ENCODE data around the gene ELMO1. TPM values are rescaled to one million over a fixed set of nuclear protein-coding genes. Genes with fewer than 3 reads are reported as not detected.

ELMO1 gene
- total RNA-seq, 1 experiment from 2014 or later = not detected

DNA sequence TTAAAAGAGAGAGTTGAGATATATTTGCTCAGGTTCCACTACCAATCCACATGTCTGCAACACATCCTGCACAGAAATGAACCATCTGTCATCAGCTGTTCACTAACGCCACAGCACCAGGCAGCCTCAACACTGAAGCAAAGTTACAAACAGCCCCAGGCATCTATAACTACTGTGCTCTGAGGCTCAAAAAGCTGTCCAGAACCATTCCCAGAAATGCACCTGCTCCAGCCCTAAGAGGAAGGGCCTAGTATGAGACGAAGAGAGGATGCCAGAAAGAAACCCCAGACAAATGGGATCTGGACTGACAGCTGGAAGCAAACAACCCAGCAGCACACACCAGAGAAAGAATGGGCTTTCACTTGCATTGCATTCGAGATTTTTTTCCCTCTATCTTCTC, 159.3 kb downstream of the ELMO1 start:
- no TSS peak for BruUV-seq (replicated peaks)
- CTCF ChIA-PET = no interaction called here
- no peaks in the 10 kb centered on the region for H3K36me3 ChIP-seq (ENCODE audit: insufficient read depth, low read length, poor library complexity, severe bottlenecking)
- intact Hi-C loops (cut with micrococcal nuclease; ENCODE audit: unreplicated experiment) = no loop called here
- no peak for DNase-seq (ENCODE audit: low spot score)
- POLR2A ChIA-PET (ENCODE audit: low non-redundant PET) = no interaction called here
- no peak overlapping the region for H3K27ac ChIP-seq (ENCODE audit: low read depth, low read length, poor library complexity, severe bottlenecking)
- no peak overlapping the region for H3K4me3 ChIP-seq (ENCODE audit: low read depth, low read length, poor library complexity, severe bottlenecking)
- TF ChIP-seq, protein P1, sequence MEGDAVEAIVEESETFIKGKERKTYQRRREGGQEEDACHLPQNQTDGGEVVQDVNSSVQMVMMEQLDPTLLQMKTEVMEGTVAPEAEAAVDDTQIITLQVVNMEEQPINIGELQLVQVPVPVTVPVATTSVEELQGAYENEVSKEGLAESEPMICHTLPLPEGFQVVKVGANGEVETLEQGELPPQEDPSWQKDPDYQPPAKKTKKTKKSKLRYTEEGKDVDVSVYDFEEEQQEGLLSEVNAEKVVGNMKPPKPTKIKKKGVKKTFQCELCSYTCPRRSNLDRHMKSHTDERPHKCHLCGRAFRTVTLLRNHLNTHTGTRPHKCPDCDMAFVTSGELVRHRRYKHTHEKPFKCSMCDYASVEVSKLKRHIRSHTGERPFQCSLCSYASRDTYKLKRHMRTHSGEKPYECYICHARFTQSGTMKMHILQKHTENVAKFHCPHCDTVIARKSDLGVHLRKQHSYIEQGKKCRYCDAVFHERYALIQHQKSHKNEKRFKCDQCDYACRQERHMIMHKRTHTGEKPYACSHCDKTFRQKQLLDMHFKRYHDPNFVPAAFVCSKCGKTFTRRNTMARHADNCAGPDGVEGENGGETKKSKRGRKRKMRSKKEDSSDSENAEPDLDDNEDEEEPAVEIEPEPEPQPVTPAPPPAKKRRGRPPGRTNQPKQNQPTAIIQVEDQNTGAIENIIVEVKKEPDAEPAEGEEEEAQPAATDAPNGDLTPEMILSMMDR (conservative IDR thresholded peaks at IDR 0.05; ENCODE audit: low read depth, low read length) = no peak
- no peak for TF ChIP-seq EZH2 (IDR thresholded peaks at IDR 0.05; ENCODE audit: borderline replicate concordance, low read depth, low read length, poor library complexity, severe bottlenecking)
- H3K27me3 ChIP-seq (replicated peaks; ENCODE audit: insufficient read depth, low read depth, low read length, poor library complexity) = no peaks in the 10 kb centered on the region
- H3K9me3 ChIP-seq (ENCODE audit: low read depth, low read length, poor library complexity, severe bottlenecking) = no peaks in the 10 kb centered on the region
- no peaks in the 10 kb centered on the region for H3K4me1 ChIP-seq (ENCODE audit: insufficient read depth, low read length, poor library complexity, severe bottlenecking)

DNA sequence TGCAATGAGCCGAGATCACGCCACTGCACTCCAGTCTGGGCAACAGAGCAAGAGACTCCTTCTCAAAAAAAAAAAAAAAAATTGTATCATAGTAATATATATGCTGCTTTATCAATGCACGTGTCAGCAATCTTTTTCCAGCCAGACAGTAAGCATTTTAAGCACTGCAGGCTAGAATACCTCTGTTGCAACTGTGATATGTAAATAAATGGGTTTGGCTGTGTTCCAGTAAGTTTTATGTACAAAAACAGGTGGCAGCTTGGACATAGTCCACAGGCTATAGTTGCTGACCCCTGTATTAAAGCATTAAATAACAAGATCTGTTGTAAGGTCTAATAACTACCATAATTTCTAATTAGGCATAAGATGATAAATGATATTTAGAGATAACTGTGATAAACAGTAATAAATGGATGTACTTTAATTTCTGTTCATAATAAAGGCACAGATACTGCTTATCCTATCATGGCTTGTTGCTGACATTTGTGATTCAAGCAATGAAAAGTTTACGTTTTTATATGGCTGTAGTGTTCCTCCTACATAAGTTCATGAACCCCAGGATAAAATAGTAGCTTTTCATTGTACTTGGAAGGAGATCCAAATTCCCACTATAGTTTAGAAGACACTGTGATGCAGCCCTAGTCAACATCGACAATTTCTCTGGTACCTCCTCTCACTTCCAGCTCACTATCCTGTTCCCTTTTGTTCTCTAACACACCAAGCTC, 161.4 kb downstream of the ELMO1 start:
- no peaks in the 10 kb centered on the region for H3K27me3 ChIP-seq (replicated peaks; ENCODE audit: insufficient read depth, low read depth, low read length, poor library complexity)
- POLR2A ChIA-PET (ENCODE audit: low non-redundant PET) = no interaction called here
- DNase-seq (ENCODE audit: low spot score) = no peak
- TF ChIP-seq, protein P1 (conservative IDR thresholded peaks at IDR 0.05; ENCODE audit: low read depth, low read length) = no peak
- TF ChIP-seq EZH2 (IDR thresholded peaks at IDR 0.05; ENCODE audit: borderline replicate concordance, low read depth, low read length, poor library complexity, severe bottlenecking) = no peak
- intact Hi-C loops (cut with micrococcal nuclease; ENCODE audit: unreplicated experiment) = loop anchor here (2.0 kb wide), 1 partner anchor 546 kb away; no protein-coding TSS in a partner anchor
- no peak overlapping the region for H3K4me3 ChIP-seq (ENCODE audit: low read depth, low read length, poor library complexity, severe bottlenecking)
- BruUV-seq (replicated peaks) = no TSS peak
- no peak overlapping the region for H3K27ac ChIP-seq (ENCODE audit: low read depth, low read length, poor library complexity, severe bottlenecking)
- CTCF ChIA-PET = interaction anchor here (1.0 kb wide), 1 partner anchor 209 kb away, joined by 3 read pairs; no protein-coding TSS in a partner anchor
- H3K4me1 ChIP-seq (ENCODE audit: insufficient read depth, low read length, poor library complexity, severe bottlenecking) = no peaks in the 10 kb centered on the region
- H3K36me3 ChIP-seq (ENCODE audit: insufficient read depth, low read length, poor library complexity, severe bottlenecking) = no peaks in the 10 kb centered on the region
- no peaks in the 10 kb centered on the region for H3K9me3 ChIP-seq (ENCODE audit: low read depth, low read length, poor library complexity, severe bottlenecking)

DNA sequence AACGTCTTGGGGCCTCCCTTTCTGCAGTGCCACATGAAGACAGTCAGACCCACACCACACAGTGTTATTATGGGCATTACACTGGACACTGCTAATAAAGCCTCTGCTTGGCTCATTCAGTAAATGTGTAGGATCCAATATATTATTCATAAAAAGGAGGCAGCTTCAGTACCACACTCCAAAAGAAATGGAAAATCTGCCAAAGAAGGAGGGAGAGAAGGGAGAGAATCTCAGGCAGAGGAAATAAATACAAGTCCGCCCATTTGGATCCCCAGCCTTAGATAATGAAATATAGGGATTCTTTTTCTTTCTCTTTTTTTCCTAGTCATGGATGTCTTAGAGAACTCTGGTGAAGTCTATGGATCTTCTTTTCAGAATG, 162.2 kb downstream of the ELMO1 start:
- no peak for DNase-seq (ENCODE audit: low spot score)
- no peaks in the 10 kb centered on the region for H3K36me3 ChIP-seq (ENCODE audit: insufficient read depth, low read length, poor library complexity, severe bottlenecking)
- POLR2A ChIA-PET (ENCODE audit: low non-redundant PET) = no interaction called here
- H3K4me1 ChIP-seq (ENCODE audit: insufficient read depth, low read length, poor library complexity, severe bottlenecking) = no peaks in the 10 kb centered on the region
- H3K9me3 ChIP-seq (ENCODE audit: low read depth, low read length, poor library complexity, severe bottlenecking) = no peaks in the 10 kb centered on the region
- no peak overlapping the region for H3K27ac ChIP-seq (ENCODE audit: low read depth, low read length, poor library complexity, severe bottlenecking)
- CTCF ChIA-PET = no interaction called here
- intact Hi-C loops (cut with micrococcal nuclease; ENCODE audit: unreplicated experiment) = loop anchor here (2.0 kb wide), 1 partner anchor 546 kb away; no protein-coding TSS in a partner anchor
- no peak overlapping the region for H3K4me3 ChIP-seq (ENCODE audit: low read depth, low read length, poor library complexity, severe bottlenecking)
- H3K27me3 ChIP-seq (replicated peaks; ENCODE audit: insufficient read depth, low read depth, low read length, poor library complexity) = no peaks in the 10 kb centered on the region
- no TSS peak for BruUV-seq (replicated peaks)
- TF ChIP-seq EZH2 (IDR thresholded peaks at IDR 0.05; ENCODE audit: borderline replicate concordance, low read depth, low read length, poor library complexity, severe bottlenecking) = no peak
- TF ChIP-seq, protein P1 (conservative IDR thresholded peaks at IDR 0.05; ENCODE audit: low read depth, low read length) = no peak

Data from A673 (cell line).